ENCODE results near the gene NES.

- TF ChIP-seq JUN (IDR thresholded peaks at IDR 0.05), result no peak
- no peak for TF ChIP-seq EP300 (IDR thresholded peaks at IDR 0.05)
Measured at GRCh38 chr1:156624814-156625435, 52.3 kb downstream of the NES start.

Data from A549 (cell line).